Measurements from ENCODE around the gene WDR59.
"Not testable (repeated sequence)": the region's sequence is repeated elsewhere in the genome, so short reads cannot be mapped to it uniquely, and the experiment has no call there.

WDR59 gene

GRCh38 chr16:74975591-74975990, 9.3 kb downstream of the WDR59 start:
- DNase-seq: no peak

- DNase-seq: no peak
These were observed 11.6 kb downstream of the WDR59 start for GRCh38 chr16:74973304-74973703.

DNA sequence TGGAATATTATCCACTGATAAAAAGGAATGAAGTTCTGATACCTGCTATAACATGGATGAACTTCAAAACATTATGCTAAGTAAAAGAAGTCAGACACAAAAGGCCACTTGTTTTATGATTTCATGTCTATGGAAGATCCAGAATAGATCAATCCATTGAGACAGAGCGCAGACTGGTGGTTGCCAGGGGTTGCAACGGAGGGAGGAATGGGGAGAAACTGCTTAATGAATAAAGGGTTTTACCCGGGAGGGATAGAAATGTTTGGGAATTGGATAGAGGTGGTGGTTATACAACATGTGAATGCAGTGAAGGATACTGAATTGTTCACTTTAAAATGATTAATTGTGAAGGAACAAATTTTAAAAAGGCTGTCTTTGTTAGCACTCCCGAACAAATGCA, 30.2 kb downstream of the WDR59 start:
- DNase-seq: no peak

- DNase-seq: no peak
These were observed 33.2 kb downstream of the WDR59 start for GRCh38 chr16:74951681-74952080.

- no peak for DNase-seq
These were observed 33.7 kb downstream of the WDR59 start for GRCh38 chr16:74951206-74951605.

DNA sequence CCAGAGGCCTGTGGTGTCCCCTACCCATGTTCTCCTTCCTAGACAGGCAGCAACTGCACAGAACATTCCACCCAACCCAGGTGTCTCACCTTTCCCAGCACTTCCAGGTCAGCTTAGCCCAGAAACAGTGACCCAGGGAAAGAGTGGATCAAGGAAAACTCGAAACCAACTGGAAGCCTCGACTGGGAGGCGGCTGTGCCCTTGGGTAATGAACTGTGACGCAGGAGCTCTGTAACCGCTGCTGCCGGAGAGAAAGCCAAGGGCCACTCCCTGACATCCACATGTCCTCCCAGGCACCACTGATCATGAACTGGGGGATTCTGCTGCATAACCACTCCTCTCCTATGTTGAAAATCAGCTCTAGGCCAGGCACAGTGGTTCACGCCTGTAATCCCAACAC, 34.4 kb downstream of the WDR59 start:
- DNase-seq: no peak

- no peak for DNase-seq
These were observed 35.6 kb downstream of the WDR59 start for GRCh38 chr16:74949309-74949708.

- no peak for DNase-seq
These were observed 40.5 kb downstream of the WDR59 start for GRCh38 chr16:74944466-74944865.

DNA sequence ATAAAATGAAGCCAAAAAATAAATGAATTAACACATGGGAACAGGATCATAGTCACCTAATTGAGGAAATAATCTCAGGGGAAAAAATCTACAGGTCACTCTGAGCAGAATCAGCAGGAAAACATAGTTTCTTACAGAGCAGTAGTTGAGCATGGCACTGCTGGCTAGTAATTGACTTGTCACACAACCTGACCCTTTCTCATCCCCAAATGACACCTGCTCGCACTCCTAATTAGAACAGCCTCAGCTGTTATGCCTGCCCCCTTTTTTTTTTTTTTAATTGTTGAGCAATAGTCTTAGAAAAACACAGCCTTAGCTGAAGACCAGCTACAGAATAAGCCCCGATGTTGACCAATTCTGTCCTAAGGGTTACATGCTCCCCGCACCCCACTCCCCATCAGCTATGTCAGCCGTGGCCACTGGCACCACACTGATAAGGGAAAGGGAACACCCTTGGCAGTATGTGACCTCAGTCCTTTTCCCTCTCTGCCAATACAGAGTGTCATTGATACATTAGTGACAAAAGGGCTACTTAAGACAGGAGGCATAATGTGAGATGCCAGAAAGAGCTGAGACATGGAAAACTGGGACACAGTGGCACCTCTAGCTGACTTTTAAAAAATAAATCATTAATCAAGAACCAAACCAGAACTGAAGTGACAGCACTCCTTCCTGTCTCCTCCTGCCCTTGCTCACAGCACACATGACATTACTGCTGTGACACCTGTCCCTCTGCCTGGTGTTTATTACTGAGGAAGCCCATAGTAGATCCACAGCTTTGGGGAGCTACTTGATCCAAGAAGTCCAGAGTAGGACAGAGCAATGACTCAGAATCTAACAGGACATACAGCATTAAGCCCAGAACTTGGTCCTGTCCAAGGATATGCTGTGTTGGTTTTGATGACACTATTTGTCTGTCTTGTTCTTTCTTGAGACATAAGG, 41.7 kb downstream of the WDR59 start:
- DNase-seq: no peak

DNA sequence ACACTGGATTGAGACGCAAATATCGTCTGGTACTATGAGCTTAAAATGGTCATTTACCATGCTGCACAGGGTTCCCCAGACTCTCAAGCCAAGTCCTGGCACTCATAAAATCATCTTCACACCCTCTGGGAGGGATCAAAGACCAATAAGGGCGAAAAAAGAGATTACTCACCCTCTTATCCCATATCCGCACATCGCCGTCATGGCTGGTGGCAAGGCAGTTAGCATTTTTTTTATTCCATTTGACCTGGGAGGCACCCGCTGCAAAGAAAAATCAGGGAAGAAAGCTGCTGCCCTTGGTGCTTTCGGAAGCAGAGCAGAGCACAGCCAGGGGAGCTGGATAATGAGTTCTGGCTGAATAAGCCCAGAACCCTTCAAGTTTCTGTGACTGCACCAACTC, 42.4 kb downstream of the WDR59 start:
- DNase-seq: no peak

- no peak for DNase-seq
These were observed 45.2 kb downstream of the WDR59 start for GRCh38 chr16:74939688-74940087.

GRCh38 chr16:74936902-74937560, 47.9 kb downstream of the WDR59 start:
- DNase-seq: no peak

GRCh38 chr16:74931445-74931844, 53.5 kb downstream of the WDR59 start:
- DNase-seq: no peak

DNA sequence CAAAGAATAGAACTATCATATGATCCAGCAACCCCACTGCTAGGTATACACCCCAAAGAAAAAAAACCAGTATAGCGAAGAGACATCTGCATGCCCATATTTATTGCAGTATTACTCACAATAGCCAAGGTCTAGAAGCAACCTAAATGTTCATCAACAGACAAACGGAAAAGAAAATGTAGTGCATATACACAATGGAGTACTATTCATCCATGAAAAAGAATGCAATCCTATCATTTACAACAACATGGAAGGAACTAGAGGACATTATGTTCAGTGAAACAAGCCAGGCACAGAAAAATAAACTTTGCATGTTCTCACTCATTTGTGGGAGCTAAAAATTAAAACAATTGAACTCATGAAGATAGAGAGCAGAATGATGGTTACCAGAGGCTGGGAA, 55.3 kb downstream of the WDR59 start:
- DNase-seq: no peak

DNA sequence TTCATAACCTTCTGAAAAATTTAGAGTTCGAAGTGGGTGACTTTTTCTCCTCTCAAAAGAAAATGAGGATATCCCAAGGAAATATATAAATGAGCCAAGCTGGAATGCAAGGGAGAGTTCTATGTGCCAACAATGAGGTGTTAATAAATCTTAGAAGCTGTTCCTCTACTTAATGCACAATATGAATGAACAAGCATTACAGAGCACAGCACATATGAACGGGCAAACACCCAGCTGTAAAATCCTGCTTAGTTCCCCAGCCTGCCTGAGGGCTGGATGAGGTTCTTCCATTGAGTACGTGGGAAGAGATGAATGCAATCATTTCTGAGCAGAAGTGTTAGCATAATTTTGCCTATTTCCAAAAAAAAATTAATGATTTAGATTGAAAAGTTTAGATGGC, 58.1 kb downstream of the WDR59 start:
- DNase-seq: no peak

DNA sequence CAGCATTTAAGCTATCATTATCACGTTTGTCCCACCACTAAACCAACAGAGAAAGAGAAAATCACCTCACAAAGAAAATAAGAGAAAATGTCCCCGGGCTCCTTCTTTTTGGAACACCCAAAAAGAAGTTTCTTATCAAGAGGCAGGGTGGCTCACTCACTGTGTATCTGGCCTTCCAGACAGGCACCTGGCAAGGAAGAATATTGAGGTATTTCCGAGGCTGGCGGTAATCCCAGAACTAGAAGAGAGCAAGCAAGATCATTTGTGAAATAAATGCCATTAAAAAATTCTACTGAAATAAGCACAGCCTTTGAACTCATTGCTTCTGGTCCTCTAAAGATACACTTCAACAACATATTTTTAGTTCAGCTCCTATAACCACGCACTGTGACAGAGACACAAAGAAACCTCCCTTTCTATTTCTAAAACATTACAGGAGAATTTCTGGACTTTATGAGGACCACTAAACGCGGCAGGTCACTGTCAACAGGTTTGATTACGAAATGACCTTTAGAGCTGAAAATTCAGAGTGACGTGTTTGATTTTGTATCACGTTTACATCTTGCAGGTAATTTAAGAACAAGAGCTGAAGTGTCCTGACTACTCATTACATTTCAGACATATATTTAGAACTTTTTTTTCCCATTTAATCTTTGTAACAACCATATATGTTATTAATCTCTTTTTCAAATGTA, 61.0 kb downstream of the WDR59 start:
- DNase-seq: no peak

DNA sequence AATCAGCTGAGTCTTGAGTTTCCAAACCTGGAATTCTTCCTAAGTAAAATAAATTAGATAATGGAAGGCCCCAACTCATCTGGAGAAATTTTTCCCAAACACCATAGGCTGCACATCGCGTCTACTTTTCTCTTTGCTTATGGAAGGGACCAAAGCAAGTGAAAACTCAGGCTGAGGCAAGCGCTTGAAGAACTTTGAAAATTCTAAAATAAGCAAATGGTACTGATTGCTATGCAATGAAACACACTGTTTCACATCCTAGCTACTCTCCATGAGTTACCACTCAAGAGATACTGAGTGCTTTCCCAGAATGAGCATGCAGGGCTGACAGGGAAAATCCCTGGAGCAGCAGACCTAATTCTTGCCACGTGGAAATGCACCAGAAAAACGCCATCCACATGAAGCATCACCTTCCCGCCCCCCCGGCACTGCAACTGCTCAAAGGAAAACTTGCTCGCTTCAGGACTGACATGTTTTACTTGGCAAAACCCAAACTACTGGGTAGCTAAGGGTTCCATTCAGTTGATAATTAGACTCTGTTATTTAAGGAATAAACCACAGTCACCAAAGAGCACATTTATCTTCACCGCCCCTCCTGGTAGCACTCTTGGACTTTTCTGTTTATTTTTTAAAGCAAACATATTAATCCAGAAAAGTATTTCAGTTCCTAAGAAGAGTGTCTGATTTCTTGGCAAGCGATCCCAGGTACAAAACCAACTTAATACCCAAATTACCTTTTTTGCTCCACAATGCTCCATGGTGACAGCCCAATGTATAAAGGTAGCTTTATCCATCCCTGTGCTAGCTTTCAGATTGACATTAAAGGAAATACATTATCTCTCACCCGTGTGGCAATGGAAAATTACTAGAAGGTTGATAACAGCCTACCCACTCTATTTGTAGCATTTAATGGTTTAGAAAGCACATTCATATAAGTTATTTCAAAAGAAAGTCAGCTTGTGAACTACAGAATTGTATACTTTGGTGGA, 62.5 kb downstream of the WDR59 start:
- no peak for DNase-seq

DNA sequence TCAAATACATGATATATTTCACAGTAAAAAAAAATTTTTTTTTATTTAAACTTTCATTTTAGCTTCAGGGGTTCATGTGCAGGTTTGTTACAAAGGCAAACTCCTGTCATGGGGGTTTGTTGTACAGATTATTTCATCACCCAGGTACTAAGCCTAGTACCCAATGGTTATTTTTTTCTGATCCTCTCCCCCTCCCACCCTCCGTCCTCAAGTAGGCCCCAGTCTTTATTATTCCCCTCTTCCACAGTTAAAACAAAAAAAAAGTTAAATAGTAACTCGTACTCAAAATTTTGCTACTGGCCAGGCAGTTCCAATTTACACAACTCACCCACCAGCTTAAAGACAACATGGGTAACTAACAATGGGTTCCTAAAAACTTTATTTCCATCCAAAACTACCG, 63.9 kb downstream of the WDR59 start:
- no peak for DNase-seq

DNA sequence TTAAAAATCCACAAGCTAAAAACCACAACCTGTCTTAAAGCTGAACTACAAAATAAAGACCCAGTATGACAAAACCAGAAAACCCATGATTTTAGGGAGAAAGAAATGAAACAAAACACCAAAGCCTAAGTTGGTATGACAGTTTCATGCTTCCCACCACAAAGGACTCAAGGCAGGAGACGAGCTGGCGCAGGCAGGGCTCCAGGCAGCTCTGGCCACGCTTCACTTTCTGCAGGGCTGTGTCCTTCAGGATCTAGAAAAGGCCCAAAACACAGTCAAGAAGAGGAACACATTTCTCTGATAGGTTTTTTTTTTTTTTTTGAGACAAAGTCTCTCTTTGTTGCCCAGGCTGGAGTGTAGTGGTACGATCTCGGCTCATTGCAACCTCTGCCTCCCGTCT, 75.3 kb downstream of the WDR59 start:
- no peak for DNase-seq

GRCh38 chr16:74908759-74909158, 76.2 kb downstream of the WDR59 start:
- DNase-seq: not testable (repeated sequence)

DNA sequence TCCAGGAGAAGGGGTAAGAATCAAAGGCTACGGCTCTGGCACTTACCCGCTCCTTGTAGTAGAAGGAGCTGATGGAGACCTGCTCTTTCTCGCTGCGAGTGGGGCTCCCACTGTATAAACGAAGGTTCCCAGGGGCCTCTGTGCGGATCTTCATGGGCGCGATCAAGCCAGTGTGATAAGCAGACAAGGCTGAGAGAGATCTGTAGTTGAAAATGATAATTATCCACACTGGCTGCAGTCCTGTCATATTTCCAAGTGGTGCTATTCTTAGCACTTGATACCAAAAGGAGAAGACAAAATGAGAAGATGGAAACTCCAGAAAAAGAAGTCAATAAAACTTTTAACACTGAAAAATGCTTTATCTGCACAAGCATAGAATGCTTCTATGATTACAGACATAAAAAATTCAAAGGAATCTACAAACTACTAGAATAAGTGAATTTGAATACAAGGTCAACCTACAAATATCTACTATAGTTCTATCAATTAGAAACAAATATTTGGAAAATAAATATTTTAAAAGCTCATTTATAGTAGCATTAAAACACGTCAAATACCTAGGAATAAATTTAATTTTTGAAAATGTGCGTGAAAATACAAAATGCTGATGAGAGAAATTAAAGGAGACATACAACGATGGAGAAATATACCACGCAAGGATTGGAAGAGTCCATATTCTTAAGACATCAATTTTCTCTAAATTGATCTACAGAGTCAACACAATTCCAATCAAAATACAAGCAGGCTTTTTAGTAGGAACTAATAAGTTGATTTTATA, 80.8 kb downstream of the WDR59 start:
- DNase-seq: no peak

DNA sequence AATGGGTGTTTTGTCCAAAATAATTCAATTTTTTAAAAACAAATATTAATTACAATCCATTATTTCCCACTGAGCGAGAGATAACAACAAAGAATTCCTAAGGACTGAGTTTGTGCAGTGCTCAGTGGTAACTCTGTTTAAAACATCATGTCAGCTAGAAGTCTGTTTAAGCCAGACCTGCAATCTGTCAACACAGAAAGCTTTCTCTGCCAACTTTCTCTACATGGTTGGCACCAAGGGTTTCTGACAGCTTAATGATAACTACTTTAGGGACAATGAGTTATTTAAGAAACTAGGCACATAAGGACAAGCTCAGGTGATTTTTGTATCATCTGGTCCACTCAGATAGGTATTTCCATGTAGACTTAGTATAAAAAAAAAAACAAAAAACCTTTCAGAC, 81.8 kb downstream of the WDR59 start:
- no peak for DNase-seq

All from NCI-H82 (cell line).